Left kidney (tissue), 2 donors: ENCODE results near the gene NR1H4. TPM values are rescaled to one million over a fixed set of nuclear protein-coding genes. Genes with fewer than 3 reads are reported as not detected.
A peak's percentile ranks its signal among the peaks of the same experiment; 100 is the strongest.
"Not testable (repeated sequence)": the region's sequence is repeated elsewhere in the genome, so short reads cannot be mapped to it uniquely, and the experiment has no call there.

Experiments
- DNase-seq: peaks from one replicate; pipeline ENCODE4 v3.0.0-alpha.2; 2013
- polyA plus RNA-seq: library from polyadenylated mRNA; unstranded; fragments of 120-200 nt; gene quantifications from one replicate; pipeline ENCODE4 v1.2.1, GENCODE V29; 2013; ENCODE audit not compliant: insufficient read length

Gene NR1H4
- polyA plus RNA-seq, 1 donor, result 15.0 TPM

DNA sequence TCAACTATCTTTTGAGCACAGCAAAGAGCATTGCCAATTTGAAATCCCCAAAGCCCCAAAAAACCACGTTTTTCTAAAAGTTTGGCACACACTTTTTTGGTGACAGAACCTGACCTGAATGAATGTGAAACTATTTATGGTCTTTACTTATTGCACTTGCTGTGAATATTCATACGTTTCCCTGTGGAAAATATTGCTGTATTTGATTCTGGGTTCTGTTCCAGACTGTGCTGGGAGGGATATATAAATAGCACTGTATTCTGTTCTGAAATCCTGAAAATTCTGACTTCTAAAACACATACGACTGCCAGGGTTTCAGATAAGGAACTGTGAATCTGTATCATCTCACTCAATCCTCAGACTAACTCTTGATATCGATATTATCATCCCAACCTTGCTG, 35.1 kb downstream of the NR1H4 start:
- no peak for DNase-seq

DNA sequence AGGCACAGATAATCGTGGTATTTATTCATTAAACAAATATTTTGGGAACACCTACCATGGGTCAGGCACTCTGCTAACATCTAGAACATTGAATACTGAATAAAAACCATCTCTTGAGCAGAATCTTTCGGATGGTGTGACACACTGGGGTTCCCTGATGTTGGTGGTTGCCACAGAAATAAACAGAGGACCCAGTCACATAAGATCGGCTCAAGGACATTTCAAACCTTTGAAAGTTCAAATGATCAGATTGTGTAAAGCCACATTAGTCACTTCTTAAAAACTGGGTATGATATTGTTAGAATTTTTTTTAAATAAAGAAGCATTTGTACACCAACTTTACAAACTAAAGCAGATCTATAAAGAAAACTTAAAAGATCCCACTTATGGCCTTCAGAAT, 39.0 kb downstream of the NR1H4 start:
- no peak for DNase-seq

DNA sequence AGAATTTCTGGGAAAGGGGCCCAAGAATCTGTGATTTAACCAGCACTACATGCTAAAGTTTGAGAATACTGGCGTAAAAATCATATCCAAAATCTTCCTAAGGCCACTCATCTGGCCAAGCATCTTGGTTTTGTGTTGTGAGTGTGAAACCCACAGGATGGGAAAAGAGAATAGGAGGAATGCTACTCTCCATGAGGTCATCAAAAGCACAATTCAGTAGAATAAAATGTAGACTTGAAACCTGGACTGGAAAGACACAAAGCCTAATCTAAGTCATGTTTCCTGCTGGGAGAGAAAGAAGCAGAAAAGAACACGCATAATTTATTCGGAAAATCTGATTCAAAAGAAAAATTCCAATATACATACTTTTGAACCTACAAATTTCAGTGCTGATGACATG, 42.3 kb downstream of the NR1H4 start:
- DNase-seq, result no peak

DNA sequence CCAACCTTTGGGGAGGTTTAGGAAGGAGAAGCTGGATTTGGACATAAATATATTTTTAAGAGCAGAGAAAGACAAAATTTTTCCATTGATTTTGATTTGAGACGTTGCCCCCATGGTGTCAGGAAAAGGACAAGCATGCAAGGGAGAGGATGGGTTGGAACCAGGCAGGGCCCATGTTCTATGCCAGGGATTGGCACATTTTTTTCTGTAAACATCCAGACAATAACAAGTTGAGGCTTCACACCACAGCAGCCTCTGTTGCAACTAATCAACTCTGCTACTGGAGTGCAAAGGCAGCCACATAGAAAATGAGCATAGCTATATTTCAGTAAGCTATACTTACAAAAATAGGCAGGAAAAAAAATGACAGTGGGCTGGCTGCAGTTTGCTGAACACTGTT, 44.7 kb downstream of the NR1H4 start:
- DNase-seq, result no peak

DNA sequence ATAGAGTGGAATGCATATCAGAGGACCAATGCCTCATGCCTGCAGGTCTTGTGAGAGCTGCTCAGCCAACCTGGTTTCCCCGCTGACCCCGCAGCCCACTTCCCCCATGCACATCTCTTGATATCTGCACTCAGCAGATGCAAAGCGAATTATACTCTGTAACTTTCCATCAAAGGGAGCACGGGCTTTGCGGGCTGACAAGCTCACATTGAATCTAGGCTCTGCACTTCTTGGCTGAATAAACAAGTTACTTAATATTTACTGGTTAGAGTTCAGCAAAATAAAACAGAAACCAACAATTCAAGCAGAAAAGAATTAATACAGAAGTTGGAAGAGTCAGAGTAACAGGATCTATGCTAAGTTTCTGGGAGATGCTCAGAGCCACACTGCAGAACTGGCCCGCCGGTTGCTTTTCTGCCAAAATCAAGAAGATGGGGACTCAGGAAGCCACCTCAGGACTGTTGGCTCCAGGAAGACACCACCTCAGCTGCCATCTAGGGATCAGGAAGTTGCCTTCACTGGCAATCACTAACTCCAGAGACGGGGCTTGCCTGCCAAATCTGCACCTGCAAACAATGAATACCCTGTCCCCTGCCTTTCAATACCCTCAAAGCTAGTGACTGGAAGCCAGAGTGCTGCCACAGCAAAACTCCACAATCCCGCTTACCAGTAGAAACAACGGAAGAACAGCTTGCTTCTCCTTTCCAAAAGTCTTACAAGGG, 46.5 kb downstream of the NR1H4 start:
- no peak for DNase-seq

DNA sequence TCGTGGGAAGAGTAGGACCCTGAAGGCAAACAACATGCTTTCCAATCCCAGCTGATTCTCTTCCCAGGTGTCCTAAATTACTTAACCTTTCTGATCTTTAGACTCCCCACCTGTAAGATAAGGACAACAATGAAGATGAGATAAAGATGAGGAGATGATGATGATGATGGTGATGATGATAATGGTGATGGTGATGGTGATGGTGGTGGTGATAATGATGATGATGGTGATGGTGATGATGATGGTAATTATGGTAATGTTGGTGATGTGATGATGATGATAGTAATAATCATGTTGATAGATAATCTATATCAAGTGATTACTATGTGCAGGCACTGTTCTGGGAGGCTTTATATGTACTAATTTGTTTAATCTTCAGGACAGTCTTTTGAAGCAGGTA, 48.3 kb downstream of the NR1H4 start:
- DNase-seq, result no peak

GRCh38 chr12:100528034-100528433, 54.4 kb downstream of the NR1H4 start:
- DNase-seq, result no peak

DNA sequence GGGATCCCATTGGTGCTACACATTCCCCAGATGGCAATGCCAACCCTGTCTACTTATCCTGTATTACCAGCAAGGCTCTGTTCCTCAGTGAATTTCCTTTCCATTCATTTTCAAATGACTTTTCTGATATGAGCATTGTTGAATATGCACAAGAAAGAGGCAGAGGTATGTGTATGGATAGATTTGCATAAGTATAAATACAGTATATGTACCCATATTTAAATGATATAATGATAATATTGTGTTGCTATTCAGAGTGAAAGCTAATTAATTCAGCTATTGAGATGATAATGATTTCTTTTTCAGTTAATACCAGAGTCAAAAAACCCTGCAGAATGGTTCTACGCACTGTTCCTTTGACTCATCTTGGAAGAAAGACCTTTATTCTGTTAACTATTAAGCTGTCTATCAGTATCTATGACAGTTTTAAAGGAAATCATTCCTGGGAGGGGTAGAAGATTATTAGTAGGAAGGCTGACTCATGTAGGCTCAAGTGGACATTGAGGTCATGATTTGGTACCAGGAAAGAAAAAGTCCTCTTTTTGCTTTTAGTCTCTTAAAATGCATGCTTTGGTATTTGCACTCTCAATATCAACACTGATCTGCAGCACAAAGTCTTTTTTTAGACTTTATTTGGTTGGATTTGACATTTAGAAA, 54.9 kb downstream of the NR1H4 start:
- no peak for DNase-seq

- DNase-seq, result no peak
Observed at GRCh38 chr12:100529756-100530350, 56.2 kb downstream of the NR1H4 start.

- no peak for DNase-seq
Observed at GRCh38 chr12:100533376-100533775, 59.7 kb downstream of the NR1H4 start.

DNA sequence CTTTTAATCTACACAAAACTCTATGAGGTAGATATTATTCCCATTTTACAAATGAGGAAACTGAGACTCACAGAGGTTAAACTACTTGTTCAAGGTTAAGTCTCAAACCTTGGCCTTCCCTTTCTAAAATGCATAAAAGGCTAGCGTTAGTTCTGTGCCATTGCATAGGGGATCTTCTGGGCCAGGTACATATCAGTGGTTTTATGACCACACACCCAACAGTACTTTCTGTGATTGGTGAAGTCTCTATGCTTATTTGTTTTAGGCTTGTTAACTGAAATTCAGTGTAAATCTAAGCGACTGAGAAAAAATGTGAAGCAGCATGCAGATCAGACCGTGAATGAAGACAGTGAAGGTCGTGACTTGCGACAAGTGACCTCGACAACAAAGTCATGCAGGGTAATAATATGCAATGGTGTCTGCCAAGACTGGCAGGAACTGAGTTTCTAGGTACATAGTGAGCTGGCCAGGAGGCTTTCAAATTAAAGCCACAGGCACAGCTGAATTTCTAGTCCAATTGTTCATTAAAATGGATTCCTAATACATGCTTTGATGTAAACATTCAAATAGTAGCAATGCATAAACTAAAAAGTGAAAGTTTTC, 61.1 kb downstream of the NR1H4 start:
- no peak for DNase-seq

DNA sequence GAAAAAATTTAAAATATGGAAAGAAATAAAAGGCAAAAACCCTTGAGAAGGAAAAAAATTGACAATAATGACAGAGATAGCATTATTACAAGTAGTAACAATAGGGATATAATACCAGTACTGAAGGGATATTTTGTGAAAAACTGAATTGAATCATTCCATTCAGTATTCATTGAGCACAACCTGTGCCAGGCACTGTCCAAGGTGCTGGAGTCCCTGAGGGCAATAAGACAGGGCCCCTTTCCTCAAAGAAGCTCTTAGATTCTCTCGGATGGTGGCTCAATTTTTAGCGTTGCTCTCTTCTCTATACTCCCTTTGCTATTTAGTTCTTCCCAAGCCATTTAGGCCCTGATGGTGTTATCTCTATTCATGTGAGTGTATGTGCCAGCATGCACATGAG, 65.5 kb downstream of the NR1H4 start:
- DNase-seq, result peak; percentile 52

DNA sequence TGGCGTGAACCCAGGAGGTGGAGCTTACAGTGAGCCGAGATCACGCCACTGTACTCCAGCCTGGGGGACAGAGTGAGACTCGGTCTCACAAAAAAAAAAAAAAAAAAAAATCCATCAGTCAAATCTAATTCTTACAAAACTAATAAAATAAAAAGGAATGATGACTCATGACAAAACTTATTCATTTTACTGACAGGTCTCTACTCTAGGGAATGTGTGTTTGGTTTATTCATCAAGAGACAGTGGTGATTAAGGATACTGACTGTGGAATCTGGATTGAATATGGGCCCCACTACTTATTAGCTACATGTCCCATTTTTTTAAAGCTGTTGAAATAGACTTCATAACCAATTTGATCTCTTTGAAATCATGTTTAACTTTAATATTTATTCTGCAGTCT, 70.5 kb downstream of the NR1H4 start:
- no peak for DNase-seq

GRCh38 chr12:100545092-100545491, 71.4 kb downstream of the NR1H4 start:
- DNase-seq, result no peak

- DNase-seq, result no peak
Observed at GRCh38 chr12:100553936-100554335, 80.3 kb downstream of the NR1H4 start.

DNA sequence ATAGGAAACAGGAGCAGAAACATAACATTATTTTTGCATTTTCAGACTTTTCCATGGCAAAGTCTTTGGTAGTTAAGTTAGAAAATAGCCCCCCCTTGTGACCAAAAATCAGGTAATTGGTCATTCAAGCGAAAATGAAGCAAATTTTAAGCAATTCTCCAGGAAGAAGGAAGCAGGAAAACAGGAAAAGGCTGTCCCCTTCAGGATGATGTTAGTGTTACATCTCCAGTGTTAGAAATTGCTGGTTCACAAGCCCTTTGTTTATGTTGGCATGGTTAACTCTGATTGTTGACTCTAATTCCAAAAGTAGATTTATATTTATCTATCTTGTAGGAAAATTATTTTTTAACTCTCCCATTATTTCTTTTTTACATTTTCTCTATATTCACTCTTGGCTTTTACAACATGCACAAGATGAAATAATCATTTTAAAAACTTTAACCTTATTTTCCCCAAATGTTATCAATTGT, 81.0 kb downstream of the NR1H4 start:
- peak; percentile 89 for DNase-seq

- no peak for DNase-seq
Observed at GRCh38 chr12:100555722-100556121, 82.1 kb downstream of the NR1H4 start.

GRCh38 chr12:100557357-100557756, 83.7 kb downstream of the NR1H4 start:
- DNase-seq, result no peak

DNA sequence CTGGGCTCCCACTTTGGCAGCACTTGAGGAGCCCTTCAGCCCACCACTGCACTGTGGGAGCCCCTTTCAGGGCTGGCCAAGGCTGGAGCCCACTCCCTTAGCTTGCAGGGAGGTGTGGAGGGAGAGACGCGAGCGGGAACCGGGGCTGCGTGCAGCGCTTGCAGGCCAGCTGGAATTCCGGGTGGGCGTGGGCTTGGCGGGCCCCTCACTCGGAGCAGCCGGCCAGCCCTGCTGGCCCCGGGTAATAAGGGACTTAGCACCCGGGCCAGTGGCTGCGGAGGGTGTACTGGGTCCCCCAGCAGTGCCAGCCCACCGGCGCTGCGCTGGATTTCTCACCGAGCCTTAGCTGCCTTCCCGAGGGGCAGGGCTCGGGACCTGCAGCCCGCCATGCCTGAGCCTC, 85.6 kb downstream of the NR1H4 start:
- not testable (repeated sequence) for DNase-seq

DNA sequence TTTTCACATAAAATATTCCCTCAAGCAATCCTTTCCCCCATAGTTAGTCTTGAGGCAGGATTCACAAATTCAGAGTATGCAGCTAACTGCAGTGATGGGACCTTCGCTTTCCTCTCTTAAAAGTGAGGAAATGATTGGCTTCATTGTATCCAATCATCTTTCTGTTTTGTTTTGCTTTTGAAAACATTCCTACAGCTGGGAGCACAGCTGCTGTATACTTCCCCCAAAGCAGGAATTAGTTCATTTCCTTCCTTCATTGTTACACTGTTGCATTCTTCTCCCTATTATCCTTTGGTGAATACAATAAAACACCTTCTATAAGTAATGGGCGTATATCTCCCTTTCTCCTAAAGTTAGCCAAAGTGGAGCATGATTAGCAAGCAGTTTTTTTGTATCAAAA, 90.4 kb downstream of the NR1H4 start:
- DNase-seq, result no peak

DNA sequence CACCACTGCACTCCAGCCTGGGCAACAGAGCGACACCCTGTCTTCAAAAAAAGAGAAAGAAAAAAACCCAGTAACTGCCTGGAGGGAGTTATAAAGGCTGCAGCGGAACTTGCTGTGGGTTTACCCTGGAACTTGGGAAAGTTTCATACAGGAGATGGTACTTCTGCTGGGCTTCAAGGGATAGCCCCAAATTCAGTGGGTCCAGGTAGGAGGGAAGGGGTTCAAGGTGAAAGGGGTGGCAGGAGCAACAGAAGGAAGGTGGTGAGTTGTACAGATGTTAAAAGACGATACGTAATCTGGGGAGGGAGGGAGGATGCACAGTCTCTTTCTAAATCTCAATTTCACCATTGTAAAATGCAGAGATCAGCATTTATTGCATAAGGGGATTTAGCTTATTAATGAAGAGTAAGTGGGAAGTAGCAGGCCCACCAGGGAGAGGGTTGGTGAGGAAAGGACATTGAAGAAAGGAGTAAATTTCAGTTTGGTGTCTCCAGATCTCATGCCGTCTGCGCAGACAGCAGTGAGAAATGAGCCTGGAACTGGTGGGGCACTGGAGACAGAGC, 91.3 kb downstream of the NR1H4 start:
- DNase-seq, result no peak

DNA sequence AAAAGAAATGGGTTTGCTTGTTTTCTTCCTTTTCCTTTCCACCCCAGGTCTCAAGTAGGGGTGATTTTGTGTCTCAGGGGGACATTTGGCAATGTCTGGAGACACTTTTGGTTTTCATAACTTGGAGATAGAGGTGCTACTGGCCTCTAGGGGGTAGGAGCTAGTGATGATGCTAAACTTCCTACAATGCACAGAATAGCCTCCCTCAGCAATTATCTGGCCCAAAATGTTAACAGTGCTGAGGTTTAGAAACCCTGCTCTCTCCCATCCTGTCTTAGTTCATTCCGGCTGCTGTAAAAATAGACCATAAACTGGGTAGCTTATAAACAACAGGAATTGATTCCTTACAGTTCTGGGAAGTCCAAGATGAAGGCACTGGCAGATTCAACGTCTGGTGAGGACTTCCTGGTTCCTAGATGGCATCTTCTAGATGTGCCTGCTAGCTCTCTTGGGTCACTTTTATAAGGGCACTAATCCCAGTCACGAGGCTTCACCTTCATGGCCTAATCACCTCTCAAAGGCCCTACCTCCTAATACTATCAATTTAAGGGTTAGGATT, 92.4 kb downstream of the NR1H4 start:
- DNase-seq, result no peak
